Measurements from ENCODE around the gene PCCB. TPM values are rescaled to one million over a fixed set of nuclear protein-coding genes. Genes with fewer than 3 reads are reported as not detected.
"Not testable (repeated sequence)": the region's sequence is repeated elsewhere in the genome, so short reads cannot be mapped to it uniquely, and the experiment has no call there.

Gene PCCB
- total RNA-seq, 1 experiment from 2014 or later: 46.8 TPM

DNA sequence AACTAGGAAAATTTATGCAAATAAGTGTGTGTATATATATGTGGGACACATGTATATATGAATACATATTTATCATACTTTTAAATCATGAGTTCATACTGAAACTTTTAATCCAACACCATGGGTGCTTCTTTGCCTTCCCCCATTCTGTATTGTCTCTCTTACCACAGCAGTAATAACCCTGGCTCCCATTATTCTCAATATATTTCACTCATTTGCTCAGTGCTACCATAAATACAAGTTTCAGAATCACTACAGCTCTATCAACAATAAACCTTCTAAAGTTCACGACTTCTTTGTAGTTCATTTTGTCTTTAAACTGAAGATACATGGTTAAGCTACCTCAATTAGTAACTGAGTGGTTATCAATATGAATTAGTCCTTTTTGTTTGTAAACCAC is 82.2 kb downstream of the PCCB start:
- H3K79me2 ChIP-seq (ENCODE audit: low read depth): no peaks in the 10 kb centered on the region
- H3K9me2 ChIP-seq (ENCODE audit: insufficient read depth): no peaks in the 10 kb centered on the region
- no peak for DNase-seq
- BruUV-seq (replicated peaks): no TSS peak
- no peaks in the 10 kb centered on the region for H3K9me3 ChIP-seq (ENCODE audit: insufficient read depth, low read depth)
- no peak for TF ChIP-seq EZH2 (IDR thresholded peaks at IDR 0.05; ENCODE audit: low read depth)
- TF ChIP-seq, protein P1, sequence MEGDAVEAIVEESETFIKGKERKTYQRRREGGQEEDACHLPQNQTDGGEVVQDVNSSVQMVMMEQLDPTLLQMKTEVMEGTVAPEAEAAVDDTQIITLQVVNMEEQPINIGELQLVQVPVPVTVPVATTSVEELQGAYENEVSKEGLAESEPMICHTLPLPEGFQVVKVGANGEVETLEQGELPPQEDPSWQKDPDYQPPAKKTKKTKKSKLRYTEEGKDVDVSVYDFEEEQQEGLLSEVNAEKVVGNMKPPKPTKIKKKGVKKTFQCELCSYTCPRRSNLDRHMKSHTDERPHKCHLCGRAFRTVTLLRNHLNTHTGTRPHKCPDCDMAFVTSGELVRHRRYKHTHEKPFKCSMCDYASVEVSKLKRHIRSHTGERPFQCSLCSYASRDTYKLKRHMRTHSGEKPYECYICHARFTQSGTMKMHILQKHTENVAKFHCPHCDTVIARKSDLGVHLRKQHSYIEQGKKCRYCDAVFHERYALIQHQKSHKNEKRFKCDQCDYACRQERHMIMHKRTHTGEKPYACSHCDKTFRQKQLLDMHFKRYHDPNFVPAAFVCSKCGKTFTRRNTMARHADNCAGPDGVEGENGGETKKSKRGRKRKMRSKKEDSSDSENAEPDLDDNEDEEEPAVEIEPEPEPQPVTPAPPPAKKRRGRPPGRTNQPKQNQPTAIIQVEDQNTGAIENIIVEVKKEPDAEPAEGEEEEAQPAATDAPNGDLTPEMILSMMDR (conservative IDR thresholded peaks at IDR 0.05): no peak
- CTCF ChIA-PET: no interaction called here
- no peaks in the 10 kb centered on the region for H3K27me3 ChIP-seq (ENCODE audit: insufficient read depth, low read depth)
- H3K27ac ChIP-seq: no peak overlapping the region
- intact Hi-C loops (cut with micrococcal nuclease; ENCODE audit: unreplicated experiment): no loop called here
- H3F3A ChIP-seq (ENCODE audit: insufficient read depth, low read depth): no peaks in the 10 kb centered on the region
- H4K20me1 ChIP-seq (ENCODE audit: insufficient read depth): no peaks in the 10 kb centered on the region
- no peak overlapping the region for H3K4me3 ChIP-seq
- no peaks in the 10 kb centered on the region for H3K4me1 ChIP-seq (replicated peaks; ENCODE audit: insufficient read depth)
- no peak overlapping the region for H3K4me2 ChIP-seq
- POLR2A ChIA-PET (ENCODE audit: unreplicated experiment): no interaction called here
- no peak overlapping the region for H2AFZ ChIP-seq
- 0 out of 2 replicates have a peak, but pooled peaks cover 9% of the 10 kb centered on the region for H3K36me3 ChIP-seq (ENCODE audit: low read depth)

DNA sequence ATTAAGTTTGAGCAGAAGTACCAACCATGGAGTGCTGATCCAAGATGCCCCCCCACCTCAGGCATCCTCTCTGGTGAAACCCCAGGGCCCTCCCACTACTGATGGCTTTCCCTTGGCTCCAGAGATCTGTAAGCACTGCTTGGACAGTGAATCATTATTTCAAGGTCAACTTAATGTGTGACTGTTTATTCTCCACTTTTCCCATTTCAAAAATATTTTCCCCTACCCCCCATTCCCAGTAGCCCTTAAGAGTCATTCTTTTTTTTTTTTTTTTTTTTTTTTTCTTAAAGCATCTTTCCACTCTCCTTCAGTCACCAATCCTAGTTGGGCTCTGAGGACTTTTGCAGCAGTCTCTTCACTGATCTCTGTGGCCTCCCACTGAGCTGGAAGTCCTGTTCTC is 82.6 kb downstream of the PCCB start:
- intact Hi-C loops (cut with micrococcal nuclease; ENCODE audit: unreplicated experiment): no loop called here
- Histone ChIP-seq H3K9me3 (ENCODE audit: insufficient read depth, low read depth) (no peaks in the 10 kb centered on the region), H3K4me3 (no peak overlapping the region), H3K4me2 (no peak overlapping the region), H3K36me3 (ENCODE audit: low read depth) (0 out of 2 replicates have a peak, but pooled peaks cover 9% of the 10 kb centered on the region), H4K20me1 (ENCODE audit: insufficient read depth) (no peaks in the 10 kb centered on the region), H3K27me3 (ENCODE audit: insufficient read depth, low read depth) (no peaks in the 10 kb centered on the region), H3F3A (ENCODE audit: insufficient read depth, low read depth) (no peaks in the 10 kb centered on the region), H3K4me1 (replicated peaks; ENCODE audit: insufficient read depth) (no peaks in the 10 kb centered on the region), H2AFZ (no peak overlapping the region), H3K27ac (no peak overlapping the region), H3K79me2 (ENCODE audit: low read depth) (no peaks in the 10 kb centered on the region), H3K9me2 (ENCODE audit: insufficient read depth) (no peaks in the 10 kb centered on the region)
- ChIA-PET CTCF (no interaction called here), POLR2A (ENCODE audit: unreplicated experiment) (no interaction called here)
- BruUV-seq (replicated peaks): no TSS peak
- TF ChIP-seq, protein P1 (conservative IDR thresholded peaks at IDR 0.05): no peak
- no peak for TF ChIP-seq EZH2 (IDR thresholded peaks at IDR 0.05; ENCODE audit: low read depth)
- DNase-seq: no peak

- H3K36me3 ChIP-seq (ENCODE audit: low read depth): 0 out of 2 replicates have a peak, but pooled peaks cover 9% of the 10 kb centered on the region
- ChIA-PET CTCF (no interaction called here), POLR2A (ENCODE audit: unreplicated experiment) (interaction anchor here (0.6 kb wide), 1 partner anchor 137 kb away, joined by 5 read pairs; no protein-coding TSS in a partner anchor)
- H3F3A ChIP-seq (ENCODE audit: insufficient read depth, low read depth): no peaks in the 10 kb centered on the region
- no peak for DNase-seq
- H3K27ac ChIP-seq: no peak overlapping the region
- intact Hi-C loops (cut with micrococcal nuclease; ENCODE audit: unreplicated experiment): no loop called here
- no peak overlapping the region for H3K4me2 ChIP-seq
- no TSS peak for BruUV-seq (replicated peaks)
- H3K9me3 ChIP-seq (ENCODE audit: insufficient read depth, low read depth): no peaks in the 10 kb centered on the region
- no peak overlapping the region for H3K4me3 ChIP-seq
- H3K27me3 ChIP-seq (ENCODE audit: insufficient read depth, low read depth): no peaks in the 10 kb centered on the region
- no peak for TF ChIP-seq EZH2 (IDR thresholded peaks at IDR 0.05; ENCODE audit: low read depth)
- TF ChIP-seq, protein P1 (conservative IDR thresholded peaks at IDR 0.05): no peak
- H3K79me2 ChIP-seq (ENCODE audit: low read depth): no peaks in the 10 kb centered on the region
- no peak overlapping the region for H2AFZ ChIP-seq
- no peaks in the 10 kb centered on the region for H4K20me1 ChIP-seq (ENCODE audit: insufficient read depth)
- H3K9me2 ChIP-seq (ENCODE audit: insufficient read depth): no peaks in the 10 kb centered on the region
- no peaks in the 10 kb centered on the region for H3K4me1 ChIP-seq (replicated peaks; ENCODE audit: insufficient read depth)
Observed at GRCh38 chr3:136334209-136334608, 84.1 kb downstream of the PCCB start.

- H3K9me3 ChIP-seq (ENCODE audit: insufficient read depth, low read depth); POLR2A ChIA-PET (ENCODE audit: unreplicated experiment); H3K27me3 ChIP-seq (ENCODE audit: insufficient read depth, low read depth); DNase-seq; H3K79me2 ChIP-seq (ENCODE audit: low read depth); H4K20me1 ChIP-seq (ENCODE audit: insufficient read depth); BruUV-seq (replicated peaks); H3K27ac ChIP-seq; H3K36me3 ChIP-seq (ENCODE audit: low read depth); intact Hi-C loops (cut with micrococcal nuclease; ENCODE audit: unreplicated experiment); H3K4me3 ChIP-seq; CTCF ChIA-PET; H3F3A ChIP-seq (ENCODE audit: insufficient read depth, low read depth); H3K4me2 ChIP-seq; H3K9me2 ChIP-seq (ENCODE audit: insufficient read depth); H2AFZ ChIP-seq; H3K4me1 ChIP-seq (replicated peaks; ENCODE audit: insufficient read depth): not testable (repeated sequence)
Observed at GRCh38 chr3:136334726-136335125, 84.6 kb downstream of the PCCB start.

Measured in PC-9 (cell line).